ENCODE results near the gene PPFIBP1.

The PPFIBP1 gene

GRCh38 chr12:27709932-27710591 is 186.1 kb downstream of the PPFIBP1 start:
- CTCF ChIA-PET, result interaction anchor here (0.6 to 2.3 kb wide), 3 partner anchors 14 to 979 kb away, joined by 3 to 4 read pairs (median 3); partner anchors contain the start of gene REP15
- Histone ChIP-seq H3K4me3 (ENCODE audit: control insufficient read depth in 1 of 7, extremely low read depth in 1 of 7, insufficient read depth in 4 of 7, low read depth in 2 of 7, low read length in 6 of 7) (peak overlapping the region; percentile 37 to 100 (median 99)), H3K4me1 (ENCODE audit: control extremely low read depth in 1 of 4, control insufficient read depth in 4 of 4, insufficient read depth in 4 of 4, low read length in 3 of 4) (peaks cover 11 to 29% (median 15%) of the 10 kb centered on the region in 4 experiments), H3K27me3 (replicated peaks in 2 of 5; ENCODE audit: control insufficient read depth in 4 of 5, insufficient read depth in 5 of 5, low read length in 4 of 5) (no peaks in the 10 kb centered on the region), H3K36me3 (ENCODE audit: control insufficient read depth in 4 of 4, insufficient read depth in 4 of 4, low read length in 3 of 4) (peaks cover 0 to 10% (median 6%) of the 10 kb centered on the region in 4 experiments), H3K27ac (ENCODE audit: insufficient read depth in 1 of 2, low read depth in 1 of 2, low read length in 2 of 2, poor library complexity in 1 of 2, severe bottlenecking in 2 of 2) (peak overlapping the region; percentile 65 to 86), H3K9me3 (ENCODE audit: control extremely low read depth in 1 of 5, control insufficient read depth in 4 of 5, insufficient read depth in 2 of 5, low read depth in 1 of 5, low read length in 4 of 5) (no peaks in the 10 kb centered on the region)
- 16% methylated on average over 11 of the region's 24 CpGs for WGBS (ENCODE audit: insufficient coverage)
- POLR2A ChIA-PET, result no interaction called here
- peak in 2 of 3 donors; percentile 53 to 61 for DNase-seq

GRCh38 chr12:27710592-27711316 is 186.7 kb downstream of the PPFIBP1 start, which contains the start of gene MRPS35:
Gene MRPS35 (plus strand): TSS chr12:27710832. CDS start chr12:27710844, 12 bp downstream.
- under 1% methylated on average over 45 of the region's 46 CpGs for WGBS (ENCODE audit: insufficient coverage)
- DNase-seq, result peak; percentile 93 to 97 (median 96)
- ChIA-PET CTCF (no interaction called here), POLR2A (no interaction called here)
- H3K9me3 ChIP-seq (ENCODE audit: control extremely low read depth in 1 of 5, control insufficient read depth in 4 of 5, insufficient read depth in 2 of 5, low read depth in 1 of 5, low read length in 4 of 5), result no peaks in the 10 kb centered on the region
- H3K4me1 ChIP-seq (ENCODE audit: control extremely low read depth in 1 of 4, control insufficient read depth in 4 of 4, insufficient read depth in 4 of 4, low read length in 3 of 4), result peaks cover 11 to 29% (median 15%) of the 10 kb centered on the region in 4 experiments
- H3K36me3 ChIP-seq (ENCODE audit: control insufficient read depth in 4 of 4, insufficient read depth in 4 of 4, low read length in 3 of 4), result peaks cover 0 to 16% (median 8%) of the 10 kb centered on the region in 4 experiments
- peak within 1 kb of the TSS; percentile 93 to 100 (median 99) for H3K4me3 ChIP-seq (ENCODE audit: control insufficient read depth in 1 of 7, extremely low read depth in 1 of 7, insufficient read depth in 4 of 7, low read depth in 2 of 7, low read length in 6 of 7)
- peak within 1 kb of the TSS; percentile 67 to 86 for H3K27ac ChIP-seq (ENCODE audit: insufficient read depth in 1 of 2, low read depth in 1 of 2, low read length in 2 of 2, poor library complexity in 1 of 2, severe bottlenecking in 2 of 2)
- H3K27me3 ChIP-seq (replicated peaks in 2 of 5; ENCODE audit: control insufficient read depth in 4 of 5, insufficient read depth in 5 of 5, low read length in 4 of 5), result no peaks in the 10 kb centered on the region

GRCh38 chr12:27711317-27711682 is 187.3 kb downstream of the PPFIBP1 start:
- POLR2A ChIA-PET, result no interaction called here
- CTCF ChIA-PET, result no interaction called here

GRCh38 chr12:27711967-27712366 is 188.0 kb downstream of the PPFIBP1 start:
- DNase-seq, result no peak
- Histone ChIP-seq H3K36me3 (ENCODE audit: control insufficient read depth in 4 of 4, insufficient read depth in 4 of 4, low read length in 3 of 4) (peaks cover 2 to 26% (median 14%) of the 10 kb centered on the region in 4 experiments), H3K4me3 (ENCODE audit: control insufficient read depth in 1 of 7, extremely low read depth in 1 of 7, insufficient read depth in 4 of 7, low read depth in 2 of 7, low read length in 6 of 7) (peak overlapping the region in 4 of 7 experiments; percentile 93 to 100 (median 100)), H3K27me3 (replicated peaks in 2 of 5; ENCODE audit: control insufficient read depth in 4 of 5, insufficient read depth in 5 of 5, low read length in 4 of 5) (no peaks in the 10 kb centered on the region), H3K9me3 (ENCODE audit: control extremely low read depth in 1 of 5, control insufficient read depth in 4 of 5, insufficient read depth in 2 of 5, low read depth in 1 of 5, low read length in 4 of 5) (no peaks in the 10 kb centered on the region), H3K4me1 (ENCODE audit: control extremely low read depth in 1 of 4, control insufficient read depth in 4 of 4, insufficient read depth in 4 of 4, low read length in 3 of 4) (peaks cover 11 to 29% (median 15%) of the 10 kb centered on the region in 4 experiments), H3K27ac (ENCODE audit: insufficient read depth in 1 of 2, low read depth in 1 of 2, low read length in 2 of 2, poor library complexity in 1 of 2, severe bottlenecking in 2 of 2) (peak overlapping the region in 1 of 2 experiments; percentile 86)
- POLR2A ChIA-PET, result no interaction called here
- CTCF ChIA-PET, result no interaction called here
- WGBS (ENCODE audit: insufficient coverage), result 88% methylated on average over 2 of the region's 2 CpGs

More at GRCh38 chr12:27711317-27711682, 187.3 kb downstream of the PPFIBP1 start:
- no peak for DNase-seq
- Histone ChIP-seq H3K4me3 (ENCODE audit: control insufficient read depth in 1 of 7, extremely low read depth in 1 of 7, insufficient read depth in 4 of 7, low read depth in 2 of 7, low read length in 6 of 7) (peak overlapping the region; percentile 93 to 100 (median 99)), H3K4me1 (ENCODE audit: control extremely low read depth in 1 of 4, control insufficient read depth in 4 of 4, insufficient read depth in 4 of 4, low read length in 3 of 4) (peaks cover 11 to 29% (median 15%) of the 10 kb centered on the region in 4 experiments), H3K9me3 (ENCODE audit: control extremely low read depth in 1 of 5, control insufficient read depth in 4 of 5, insufficient read depth in 2 of 5, low read depth in 1 of 5, low read length in 4 of 5) (no peaks in the 10 kb centered on the region), H3K27ac (ENCODE audit: insufficient read depth in 1 of 2, low read depth in 1 of 2, low read length in 2 of 2, poor library complexity in 1 of 2, severe bottlenecking in 2 of 2) (peak overlapping the region; percentile 67 to 86), H3K36me3 (ENCODE audit: control insufficient read depth in 4 of 4, insufficient read depth in 4 of 4, low read length in 3 of 4) (peaks cover 2 to 21% (median 11%) of the 10 kb centered on the region in 4 experiments), H3K27me3 (replicated peaks in 2 of 5; ENCODE audit: control insufficient read depth in 4 of 5, insufficient read depth in 5 of 5, low read length in 4 of 5) (no peaks in the 10 kb centered on the region)
- WGBS (ENCODE audit: insufficient coverage), result 0% methylated on average over 7 of the region's 11 CpGs

GRCh38 chr12:27723212-27723611 is 199.2 kb downstream of the PPFIBP1 start:
- no peak for DNase-seq
- H3K27me3 ChIP-seq (replicated peaks in 2 of 5; ENCODE audit: control insufficient read depth in 4 of 5, insufficient read depth in 5 of 5, low read length in 4 of 5), result no peaks in the 10 kb centered on the region
- ChIA-PET POLR2A (no interaction called here), CTCF (interaction anchor here (1.0 to 1.4 kb wide), 3 partner anchors 9 to 87 kb away, joined by 3 to 4 read pairs (median 4); no protein-coding TSS in a partner anchor)
- no CpG with 5 or more reads among the region's 1 CpG for WGBS (ENCODE audit: insufficient coverage)
- H3K4me3 ChIP-seq (ENCODE audit: control insufficient read depth in 1 of 7, extremely low read depth in 1 of 7, insufficient read depth in 4 of 7, low read depth in 2 of 7, low read length in 6 of 7), result no peak overlapping the region
- H3K9me3 ChIP-seq (ENCODE audit: control extremely low read depth in 1 of 5, control insufficient read depth in 4 of 5, insufficient read depth in 2 of 5, low read depth in 1 of 5, low read length in 4 of 5), result no peaks in the 10 kb centered on the region
- H3K36me3 ChIP-seq (ENCODE audit: control insufficient read depth in 4 of 4, insufficient read depth in 4 of 4, low read length in 3 of 4), result peaks cover 14 to 54% (median 36%) of the 10 kb centered on the region in 4 experiments
- no peaks in the 10 kb centered on the region for H3K4me1 ChIP-seq (ENCODE audit: control extremely low read depth in 1 of 4, control insufficient read depth in 4 of 4, insufficient read depth in 4 of 4, low read length in 3 of 4)
- no peak overlapping the region for H3K27ac ChIP-seq (ENCODE audit: insufficient read depth in 1 of 2, low read depth in 1 of 2, low read length in 2 of 2, poor library complexity in 1 of 2, severe bottlenecking in 2 of 2)

GRCh38 chr12:27730097-27730588 is 206.1 kb downstream of the PPFIBP1 start:
- H3K4me3 ChIP-seq (ENCODE audit: control insufficient read depth in 1 of 7, extremely low read depth in 1 of 7, insufficient read depth in 4 of 7, low read depth in 2 of 7, low read length in 6 of 7), result no peak overlapping the region
- no peaks in the 10 kb centered on the region for H3K4me1 ChIP-seq (ENCODE audit: control extremely low read depth in 1 of 4, control insufficient read depth in 4 of 4, insufficient read depth in 4 of 4, low read length in 3 of 4)
- H3K27ac ChIP-seq (ENCODE audit: insufficient read depth in 1 of 2, low read depth in 1 of 2, low read length in 2 of 2, poor library complexity in 1 of 2, severe bottlenecking in 2 of 2), result no peak overlapping the region
- ChIA-PET POLR2A (no interaction called here), CTCF (no interaction called here)
- H3K9me3 ChIP-seq (ENCODE audit: control extremely low read depth in 1 of 5, control insufficient read depth in 4 of 5, insufficient read depth in 2 of 5, low read depth in 1 of 5, low read length in 4 of 5), result no peaks in the 10 kb centered on the region
- H3K36me3 ChIP-seq (ENCODE audit: control insufficient read depth in 4 of 4, insufficient read depth in 4 of 4, low read length in 3 of 4), result peaks cover 7 to 48% (median 27%) of the 10 kb centered on the region in 4 experiments
- no peaks in the 10 kb centered on the region for H3K27me3 ChIP-seq (replicated peaks in 2 of 5; ENCODE audit: control insufficient read depth in 4 of 5, insufficient read depth in 5 of 5, low read length in 4 of 5)
- no peak for DNase-seq
- WGBS (ENCODE audit: insufficient coverage), result 96% methylated on average over 4 of the region's 4 CpGs

All from common myeloid progenitor, CD34-positive (primary cell).